CD4-positive, alpha-beta memory T cell (primary cell): ENCODE results near the gene SLC16A8. TPM values are rescaled to one million over a fixed set of nuclear protein-coding genes. Genes with fewer than 3 reads are reported as not detected.

Experiments
- CTCF ChIA-PET: fragments of 350-600 bp; sonication (Branson Sonifier 250); formaldehyde crosslinking; loops from one replicate; lab custom pipeline; 2021; ENCODE audit warnings: inconsistent platforms; ENCODE audit not compliant: partially characterized antibody; lab: Charles Lee
- POLR2A ChIA-PET: fragments of 350-600 bp; sonication (Branson Sonifier 250); formaldehyde crosslinking; loops from one replicate; lab custom pipeline; 2021; ENCODE audit not compliant: partially characterized antibody; lab: Charles Lee
- DNase-seq, 5 donors: peaks; one replicate each; pipeline versions ENCODE4 v3.0.0 to v3.0.0-alpha.2; 2020 to 2022; ENCODE audit warnings: mixed read lengths in 1 of 5
- H3K27ac ChIP-seq: one replicate; pipeline ENCODE4 v1.7.0; 2013; ENCODE audit warnings: low read depth, low read length
- H3K27me3 ChIP-seq: 2 replicates; pipeline ENCODE4 v1.7.0; 2013; ENCODE audit warnings: mild to moderate bottlenecking, low read length, moderate library complexity; ENCODE audit not compliant: insufficient read depth
- H3K36me3 ChIP-seq: 2 replicates; pipeline ENCODE4 v1.7.0; 2013; ENCODE audit warnings: mild to moderate bottlenecking, low read length, moderate library complexity; ENCODE audit not compliant: insufficient read depth
- H3K4me1 ChIP-seq: 2 replicates; pipeline ENCODE4 v1.7.0; 2013; ENCODE audit warnings: mild to moderate bottlenecking, low read length, moderate library complexity; ENCODE audit not compliant: insufficient read depth
- H3K4me3 ChIP-seq, 2 donors: one replicate each; pipeline ENCODE4 v1.7.0; 2013; ENCODE audit warnings: low read length in 2 of 2, mild to moderate bottlenecking in 1 of 2
- H3K9me3 ChIP-seq, 2 donors: one replicate each; pipeline ENCODE4 v1.7.0; 2013; ENCODE audit warnings: low read length in 2 of 2, control low read depth in 1 of 2; ENCODE audit not compliant: control insufficient read depth in 1 of 2
- H3K27ac Mint-ChIP-seq, 7 donors: one replicate each; pipeline ENCODE4 v1.8.0; 2020 to 2021; ENCODE audit warnings: mixed read lengths in 7 of 7, mild to moderate bottlenecking in 6 of 7, inconsistent platforms in 3 of 7, moderate library complexity in 3 of 7
- H3K27me3 Mint-ChIP-seq, 2 donors: one replicate each; pipeline ENCODE4 v1.8.0; 2020 to 2021; ENCODE audit warnings: mixed read lengths in 2 of 2
- H3K36me3 Mint-ChIP-seq, 2 donors: one replicate each; pipeline ENCODE4 v1.8.0; 2020 to 2021; ENCODE audit warnings: mixed read lengths in 2 of 2, inconsistent platforms in 1 of 2, mild to moderate bottlenecking in 1 of 2
- H3K4me1 Mint-ChIP-seq, 4 donors: one replicate each; pipeline ENCODE4 v1.8.0; 2020 to 2021; ENCODE audit warnings: mixed read lengths in 4 of 4, mild to moderate bottlenecking in 1 of 4
- H3K4me3 Mint-ChIP-seq, 8 donors: one replicate each; pipeline ENCODE4 v1.8.0; 2020 to 2021; ENCODE audit warnings: mixed read lengths in 8 of 8, mild to moderate bottlenecking in 7 of 8, moderate library complexity in 6 of 8, inconsistent platforms in 3 of 8
- H3K9me3 Mint-ChIP-seq, 8 donors: one replicate each; pipeline ENCODE4 v1.8.0; 2020 to 2021; ENCODE audit warnings: mixed read lengths in 8 of 8, mild to moderate bottlenecking in 5 of 8, inconsistent platforms in 3 of 8, moderate library complexity in 1 of 8
- intact Hi-C: fragments of 100-400 bp; cut with micrococcal nuclease; formaldehyde crosslinking; loops from one replicate; pipeline ENCODE4 v1.15.1; 2023
- polyA plus RNA-seq, 2 donors: library from polyadenylated mRNA; unstranded; fragments of 300-500 nt; fragmentation: Illumina TruSeq; gene quantifications; one replicate each; pipeline ENCODE4 v1.2.3, GENCODE V29; 2021
- total RNA-seq, 2 experiments: library from RNA; stranded (reverse); gene quantifications; one replicate each; pipeline ENCODE4 v1.2.3, GENCODE V29; 2021

SLC16A8 gene
- total and polyA plus RNA-seq, 4 experiments from 2014 or later = not detected

GRCh38 chr22:38033522-38034277 is 50.3 kb downstream of the SLC16A8 start:
- Mint-ChIP-seq H3K36me3 (no peaks in the 10 kb centered on the region), H3K9me3 (no peaks in the 10 kb centered on the region), H3K27ac (no peak overlapping the region), H3K4me3 (no peak overlapping the region), H3K27me3 (no peaks in the 10 kb centered on the region), H3K4me1 (no peaks in the 10 kb centered on the region)
- Histone ChIP-seq H3K4me3 (no peak overlapping the region), H3K27me3 (no peaks in the 10 kb centered on the region), H3K4me1 (no peaks in the 10 kb centered on the region), H3K9me3 (no peaks in the 10 kb centered on the region), H3K36me3 (no peaks in the 10 kb centered on the region), H3K27ac (no peak overlapping the region)
- no peak for DNase-seq
- ChIA-PET CTCF (no interaction called here), POLR2A (no interaction called here)
- intact Hi-C loops = no loop called here

DNA sequence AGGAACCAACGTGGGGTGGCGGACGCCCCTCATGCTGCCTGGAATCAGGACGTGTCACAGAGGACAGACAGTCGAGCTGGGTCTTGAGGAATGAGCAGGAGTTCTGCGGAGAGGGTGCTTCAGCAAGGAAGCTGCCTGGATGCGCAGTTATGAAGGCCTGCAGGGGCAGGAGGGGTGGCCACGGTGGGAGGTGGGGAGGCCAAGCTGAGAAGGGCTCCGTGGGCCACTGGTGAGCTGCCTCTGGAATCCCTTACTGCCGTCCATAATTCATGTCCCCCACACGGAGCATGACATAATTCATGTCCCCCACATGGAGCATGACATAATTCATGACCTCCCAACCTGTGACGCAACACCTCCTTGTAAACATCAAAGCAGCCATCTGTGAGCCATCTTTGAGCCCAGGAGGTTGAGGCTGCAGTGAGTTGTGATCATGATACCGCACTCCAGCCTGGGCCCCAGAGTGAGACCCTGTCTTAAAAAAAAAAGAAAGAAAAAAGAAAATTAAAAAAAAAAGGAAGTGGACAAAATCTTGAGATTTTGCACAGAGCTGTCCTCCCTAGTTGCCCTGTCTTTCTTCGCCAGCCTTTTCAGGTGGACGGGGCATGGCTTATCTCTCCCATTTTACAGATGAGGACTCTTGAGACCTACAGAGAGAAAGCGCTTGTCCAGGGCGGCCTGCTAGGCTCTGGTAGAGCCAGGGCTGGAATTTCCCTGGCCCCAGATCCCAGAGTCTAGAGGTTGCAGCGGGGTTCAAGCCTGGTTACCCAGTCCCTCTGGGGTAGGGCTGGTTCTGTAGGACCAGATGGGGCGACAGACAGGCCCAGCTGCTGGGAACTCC is 51.1 kb downstream of the SLC16A8 start:
- POLR2A ChIA-PET = no interaction called here
- no peak overlapping the region for H3K4me3 ChIP-seq
- H3K27ac ChIP-seq = no peak overlapping the region
- no peaks in the 10 kb centered on the region for H3K9me3 ChIP-seq
- Mint-ChIP-seq H3K36me3 (no peaks in the 10 kb centered on the region), H3K4me3 (no peak overlapping the region), H3K27ac (no peak overlapping the region), H3K4me1 (no peaks in the 10 kb centered on the region), H3K9me3 (no peaks in the 10 kb centered on the region), H3K27me3 (no peaks in the 10 kb centered on the region)
- CTCF ChIA-PET = interaction anchor here (0.5 kb wide), 1 partner anchor 11 kb away, joined by 3 read pairs; no protein-coding TSS in a partner anchor
- no peaks in the 10 kb centered on the region for H3K27me3 ChIP-seq
- intact Hi-C loops = no loop called here
- no peaks in the 10 kb centered on the region for H3K36me3 ChIP-seq
- no peaks in the 10 kb centered on the region for H3K4me1 ChIP-seq
- no peak for DNase-seq

DNA sequence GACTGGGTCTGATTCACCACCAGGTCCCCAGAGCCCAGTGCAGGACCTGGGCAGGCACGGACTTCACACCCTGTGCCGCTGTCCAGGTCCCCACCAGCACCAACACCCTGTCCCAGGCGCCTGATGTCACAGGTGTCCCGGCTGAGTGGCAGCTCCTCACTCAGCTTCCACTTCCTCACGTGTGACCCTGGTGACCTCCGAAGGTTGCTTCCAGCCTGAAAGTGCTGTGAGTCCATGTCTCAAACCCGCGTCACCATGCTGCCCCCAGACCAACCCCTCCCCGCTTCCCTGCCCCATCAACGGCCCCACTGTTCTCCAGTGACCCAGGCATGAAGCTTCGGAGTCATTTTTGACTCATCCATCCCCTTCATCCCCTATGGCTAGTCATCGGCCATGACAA is 52.5 kb downstream of the SLC16A8 start:
- ChIA-PET CTCF (no interaction called here), POLR2A (no interaction called here)
- Mint-ChIP-seq H3K4me3 (no peak overlapping the region), H3K4me1 (peaks cover 0 to 1% (median 0%) of the 10 kb centered on the region in 4 donors), H3K36me3 (no peaks in the 10 kb centered on the region), H3K27me3 (no peaks in the 10 kb centered on the region), H3K27ac (no peak overlapping the region), H3K9me3 (no peaks in the 10 kb centered on the region)
- H3K4me1 ChIP-seq = no peaks in the 10 kb centered on the region
- no peaks in the 10 kb centered on the region for H3K27me3 ChIP-seq
- no peak overlapping the region for H3K27ac ChIP-seq
- no peaks in the 10 kb centered on the region for H3K9me3 ChIP-seq
- no peaks in the 10 kb centered on the region for H3K36me3 ChIP-seq
- no peak for DNase-seq
- no peak overlapping the region for H3K4me3 ChIP-seq
- intact Hi-C loops = no loop called here

- CTCF ChIA-PET = no interaction called here
- no peaks in the 10 kb centered on the region for H3K9me3 Mint-ChIP-seq
- intact Hi-C loops = no loop called here
- H3K36me3 Mint-ChIP-seq = no peaks in the 10 kb centered on the region
- POLR2A ChIA-PET = no interaction called here
- peaks cover 0 to 1% (median 0%) of the 10 kb centered on the region in 4 donors for H3K4me1 Mint-ChIP-seq
- Histone ChIP-seq H3K9me3 (no peaks in the 10 kb centered on the region), H3K4me1 (no peaks in the 10 kb centered on the region), H3K36me3 (no peaks in the 10 kb centered on the region), H3K27ac (no peak overlapping the region), H3K4me3 (no peak overlapping the region), H3K27me3 (no peaks in the 10 kb centered on the region)
- no peak for DNase-seq
- H3K27me3 Mint-ChIP-seq = no peaks in the 10 kb centered on the region
- no peak overlapping the region for H3K27ac Mint-ChIP-seq
- H3K4me3 Mint-ChIP-seq = no peak overlapping the region
Observed at GRCh38 chr22:38030311-38031133, 53.5 kb downstream of the SLC16A8 start.

DNA sequence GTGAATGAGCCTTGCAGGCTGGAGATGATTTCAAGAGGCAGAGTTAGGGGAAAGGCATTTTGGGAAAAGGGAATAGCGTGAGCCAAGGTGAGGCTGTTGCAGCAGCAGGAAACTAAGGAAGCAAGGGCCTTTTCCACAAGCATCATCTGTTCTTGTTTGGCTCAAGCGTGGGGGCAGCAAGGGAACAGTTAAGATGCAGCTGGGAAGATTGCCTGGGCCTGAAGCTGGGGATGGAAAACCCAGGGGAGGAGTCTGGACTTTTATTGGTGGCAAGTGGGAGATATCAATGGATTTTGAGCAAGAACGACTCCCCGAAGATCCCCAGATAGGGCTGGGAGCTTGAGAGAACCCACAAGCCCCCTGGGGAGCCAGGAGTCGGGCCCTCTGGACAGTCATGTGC is 54.1 kb downstream of the SLC16A8 start:
- no peaks in the 10 kb centered on the region for H3K27me3 ChIP-seq
- no peaks in the 10 kb centered on the region for H3K9me3 ChIP-seq
- ChIA-PET POLR2A (no interaction called here), CTCF (no interaction called here)
- H3K9me3 Mint-ChIP-seq = no peaks in the 10 kb centered on the region
- no peak overlapping the region for H3K4me3 Mint-ChIP-seq
- no peaks in the 10 kb centered on the region for H3K36me3 ChIP-seq
- intact Hi-C loops = no loop called here
- no peak overlapping the region for H3K27ac ChIP-seq
- no peak for DNase-seq
- H3K4me3 ChIP-seq = no peak overlapping the region
- no peaks in the 10 kb centered on the region for H3K4me1 ChIP-seq
- no peak overlapping the region for H3K27ac Mint-ChIP-seq
- no peaks in the 10 kb centered on the region for H3K36me3 Mint-ChIP-seq
- H3K27me3 Mint-ChIP-seq = no peaks in the 10 kb centered on the region
- H3K4me1 Mint-ChIP-seq = peaks cover 0 to 4% (median 0%) of the 10 kb centered on the region in 4 donors

GRCh38 chr22:38029370-38029769 is 54.6 kb downstream of the SLC16A8 start:
- no peak for DNase-seq
- Mint-ChIP-seq H3K36me3 (no peaks in the 10 kb centered on the region), H3K4me1 (peaks cover 0 to 4% (median 0%) of the 10 kb centered on the region in 4 donors), H3K27me3 (no peaks in the 10 kb centered on the region), H3K9me3 (no peaks in the 10 kb centered on the region), H3K27ac (peak overlapping the region in 1 of 7 donors; percentile 54), H3K4me3 (no peak overlapping the region)
- H3K4me1 ChIP-seq = no peaks in the 10 kb centered on the region
- no peak overlapping the region for H3K27ac ChIP-seq
- CTCF ChIA-PET = no interaction called here
- intact Hi-C loops = no loop called here
- H3K36me3 ChIP-seq = no peaks in the 10 kb centered on the region
- POLR2A ChIA-PET = no interaction called here
- no peaks in the 10 kb centered on the region for H3K27me3 ChIP-seq
- no peak overlapping the region for H3K4me3 ChIP-seq
- H3K9me3 ChIP-seq = no peaks in the 10 kb centered on the region
